ENCODE results near the gene ACSF2. TPM values are rescaled to one million over a fixed set of nuclear protein-coding genes. Genes with fewer than 3 reads are reported as not detected.
"Not testable (repeated sequence)": the region's sequence is repeated elsewhere in the genome, so short reads cannot be mapped to it uniquely, and the experiment has no call there.

The ACSF2 gene
- total and polyA plus RNA-seq, 2 of the 13 experiments (the other 11 are each of a cell fraction or from before 2014, with no cell fraction given): 87.3 to 109 TPM

- no peak overlapping the region for H3K9ac ChIP-seq (ENCODE audit: insufficient read depth, low read depth, low read length)
- H3K9me3 ChIP-seq (ENCODE audit: low read length): no peaks in the 10 kb centered on the region
- FAIRE-seq (no peak), DNase-seq (ENCODE audit: low spot score) (no peak), ATAC-seq (no peak)
- no peaks in the 10 kb centered on the region for H3K27me3 ChIP-seq (ENCODE audit: control insufficient read depth in 1 of 2, insufficient read depth in 2 of 2, low read length in 2 of 2)
- H2AFZ ChIP-seq (ENCODE audit: low read length): no peak overlapping the region
- peaks cover 10% of the 10 kb centered on the region for H3K4me1 ChIP-seq (ENCODE audit: insufficient read depth, low read length)
- H4K20me1 ChIP-seq (ENCODE audit: insufficient read depth, low read length): no peaks in the 10 kb centered on the region
- intact Hi-C loops (cut with micrococcal nuclease; ENCODE audit: unreplicated experiment) (no loop called here), in situ Hi-C loops (cut with HindIII; ENCODE audit: extremely low pct_ligation_motif_present, low pct_unique_long_range_greater_than_20kb) (no loop called here)
- CTCF ChIA-PET (ENCODE audit: low intra/inter-chr PET ratio, low total read pairs): no interaction called here
- no peak overlapping the region for H3K4me2 ChIP-seq (ENCODE audit: low read depth, low read length)
- H3K79me2 ChIP-seq (ENCODE audit: insufficient read depth, low read length): no peaks in the 10 kb centered on the region
- POLR2A ChIA-PET: no interaction called here
- H3K4me3 ChIP-seq (replicated peaks in 1 of 3; ENCODE audit: insufficient read depth in 1 of 3, low read depth in 2 of 3, low read length in 3 of 3): no peak overlapping the region
- H3K36me3 ChIP-seq (replicated peaks in 1 of 2; ENCODE audit: control insufficient read depth in 1 of 2, insufficient read depth in 2 of 2, low read length in 2 of 2): no peaks in the 10 kb centered on the region
- H3K27ac ChIP-seq (ENCODE audit: extremely low read length, insufficient read depth, low read length): no peak overlapping the region
- 43% methylated on average over 3 of the region's 3 CpGs for WGBS (ENCODE audit: low lambda C conversion rate)
- TF ChIP-seq ZKSCAN1 (IDR thresholded peaks at IDR 0.05; ENCODE audit: low read length): no peak
- no peak for TF ChIP-seq ONECUT2 (CRISPR knock-in tag; IDR thresholded peaks at IDR 0.05)
- no peak for TF ChIP-seq FOXA3 (CRISPR knock-in tag; IDR thresholded peaks at IDR 0.05)
- no peak for TF ChIP-seq MEIS2 (CRISPR knock-in tag; IDR thresholded peaks at IDR 0.05)
- TF ChIP-seq ISL2 (CRISPR knock-in tag; IDR thresholded peaks at IDR 0.05): no peak
- no peak for TF ChIP-seq ZBTB38 (CRISPR knock-in tag; IDR thresholded peaks at IDR 0.05)
- no peak for TF ChIP-seq NCOA5 (CRISPR knock-in tag; IDR thresholded peaks at IDR 0.05)
- no peak for TF ChIP-seq ZUFSP (CRISPR knock-in tag; IDR thresholded peaks at IDR 0.05; ENCODE audit: borderline replicate concordance)
- no peak for TF ChIP-seq BCL6 (CRISPR knock-in tag; IDR thresholded peaks at IDR 0.05)
- no peak for TF ChIP-seq E2F2 (CRISPR knock-in tag; IDR thresholded peaks at IDR 0.05; ENCODE audit: borderline replicate concordance)
- no TSS peak for BruUV-seq (replicated peaks)
Observed at GRCh38 chr17:50414808-50415207, 11.2 kb upstream of the ACSF2 start.

GRCh38 chr17:50419577-50419976 is 6.4 kb upstream of the ACSF2 start:
- H3K4me2 ChIP-seq (ENCODE audit: low read depth, low read length); in situ Hi-C loops (cut with HindIII; ENCODE audit: extremely low pct_ligation_motif_present, low pct_unique_long_range_greater_than_20kb); intact Hi-C loops (cut with micrococcal nuclease; ENCODE audit: unreplicated experiment); H3K4me3 ChIP-seq (replicated peaks in 1 of 3; ENCODE audit: insufficient read depth in 1 of 3, low read depth in 2 of 3, low read length in 3 of 3); DNase-seq (ENCODE audit: low spot score); H2AFZ ChIP-seq (ENCODE audit: low read length); H4K20me1 ChIP-seq (ENCODE audit: insufficient read depth, low read length); H3K9me3 ChIP-seq (ENCODE audit: low read length); H3K9ac ChIP-seq (ENCODE audit: insufficient read depth, low read depth, low read length); H3K79me2 ChIP-seq (ENCODE audit: insufficient read depth, low read length); H3K36me3 ChIP-seq (replicated peaks in 1 of 2; ENCODE audit: control insufficient read depth in 1 of 2, insufficient read depth in 2 of 2, low read length in 2 of 2); H3K27me3 ChIP-seq (ENCODE audit: control insufficient read depth in 1 of 2, insufficient read depth in 2 of 2, low read length in 2 of 2); FAIRE-seq; H3K27ac ChIP-seq (ENCODE audit: extremely low read length, insufficient read depth, low read length); ATAC-seq; CTCF ChIA-PET (ENCODE audit: low intra/inter-chr PET ratio, low total read pairs); BruUV-seq (replicated peaks): not testable (repeated sequence)
- POLR2A ChIA-PET: interaction anchor here (3.6 kb wide), 1 partner anchor 22 kb away, joined by 29 read pairs; the partner anchor contains the start of gene LRRC59
- peaks cover 45% of the 10 kb centered on the region for H3K4me1 ChIP-seq (ENCODE audit: insufficient read depth, low read length)
- WGBS (ENCODE audit: low lambda C conversion rate): 92% methylated on average over 8 of the region's 10 CpGs

Data from HepG2 (cell line).